GM12878 (cell line): Measurements from ENCODE around the gene ABTB1. TPM values are rescaled to one million over a fixed set of nuclear protein-coding genes. Genes with fewer than 3 reads are reported as not detected.

Source experiments
- ATAC-seq: fragments of 200-7000 bp; cut with Tn5 transposase; 3 replicates; pipeline ENCODE4 v1.9.1; 2020; ENCODE audit warnings: mild to moderate bottlenecking, moderate library complexity
- BruUV-seq: library from RNA; stranded (reverse); fragments of 400-500 nt; replicated peaks from 2 replicates; lab custom pipeline; 2021; lab: Mats Ljungman, UMichigan
- CTCF ChIA-PET: fragments of 300-600 bp; sonication (Branson Sonifier 250); formaldehyde crosslinking; extraction: SDS; loops from one replicate; lab custom pipeline; 2021; ENCODE audit warnings: inconsistent platforms; lab: Yijun Ruan, JAX
- POLR2A ChIA-PET: fragments of 350-600 bp; formaldehyde crosslinking; extraction: SDS; loops from one replicate; lab custom pipeline; 2021; ENCODE audit warnings: inconsistent platforms; lab: Charles Lee
- RAD21 ChIA-PET: fragments of 300-600 bp; sonication (Branson Sonifier 250); formaldehyde crosslinking; loops from one replicate; lab custom pipeline; 2023; ENCODE audit warnings: antibody characterized with exemption; ENCODE audit not compliant: unreplicated experiment; lab: Charles Lee
- SMC1A ChIA-PET: fragments of 300-600 bp; sonication (Branson Sonifier 250); formaldehyde crosslinking; loops from one replicate; lab custom pipeline; 2023; ENCODE audit not compliant: unreplicated experiment, uncharacterized antibody; lab: Charles Lee
- DNase-seq: peaks from one replicate; pipeline ENCODE4 v3.0.0-alpha.2; 2011; ENCODE audit warnings: low read depth, low spot score
- FAIRE-seq: peaks from 3 replicates; lab custom pipeline; 2011; peaks lifted over from hg19 to GRCh38; lab: Jason Lieb, UNC
- H2AFZ ChIP-seq: 2 replicates; pipeline ENCODE4 v1.6.0; 2011; ENCODE audit warnings: low read depth, low read length, control low read depth; ENCODE audit not compliant: control insufficient read depth
- H3K27ac ChIP-seq: 2 replicates; pipeline ENCODE4 v1.5.1; 2011; ENCODE audit warnings: control low read depth; ENCODE audit not compliant: control insufficient read depth, insufficient read depth
- H3K27me3 ChIP-seq, 2 experiments: replicated peaks in 1 of 2; 2 replicates each; pipeline versions ENCODE4 v1.6.0 to v1.6.1; 2011; ENCODE audit warnings: low read length in 1 of 2; ENCODE audit not compliant: control insufficient read depth in 2 of 2, insufficient read depth in 2 of 2
- H3K36me3 ChIP-seq, 2 experiments: 2 replicates each; pipeline ENCODE4 v1.5.1; 2011; ENCODE audit warnings: low read length in 1 of 2; ENCODE audit not compliant: control insufficient read depth in 2 of 2, insufficient read depth in 2 of 2
- H3K4me1 ChIP-seq: 2 replicates; pipeline ENCODE4 v1.6.1; 2011; ENCODE audit warnings: mild to moderate bottlenecking, low read length, moderate library complexity, mixed read lengths; ENCODE audit not compliant: control insufficient read depth, insufficient read depth
- H3K4me2 ChIP-seq: 2 replicates; pipeline ENCODE4 v1.6.0; 2011; ENCODE audit warnings: control low read depth; ENCODE audit not compliant: control insufficient read depth, insufficient read depth
- H3K4me3 ChIP-seq: fragments of 200-600 bp; sonication (generic); 2 replicates; pipeline ENCODE4 v1.5.1; 2016
- H3K79me2 ChIP-seq: 2 replicates; pipeline ENCODE4 v1.6.0; 2011; ENCODE audit warnings: low read length; ENCODE audit not compliant: control insufficient read depth, insufficient read depth
- H3K9ac ChIP-seq: 2 replicates; pipeline ENCODE4 v1.8.0; 2011; ENCODE audit warnings: low read length, control low read depth, mixed read lengths; ENCODE audit not compliant: control insufficient read depth, insufficient read depth
- H3K9me3 ChIP-seq: replicated peaks from 3 replicates; pipeline ENCODE4 v1.5.1; 2011; ENCODE audit warnings: mild to moderate bottlenecking, low read length; ENCODE audit not compliant: control insufficient read depth, insufficient read depth
- H4K20me1 ChIP-seq: 2 replicates; pipeline ENCODE4 v1.6.0; 2011; ENCODE audit not compliant: control insufficient read depth, insufficient read depth
- BCL11A ChIP-seq: IDR thresholded peaks from 2 replicates; pipeline ENCODE4 v1.6.1; 2011; ENCODE audit warnings: low read depth, low read length
- HDGF ChIP-seq: fragments of 450-650 bp; IDR thresholded peaks from 2 replicates; pipeline ENCODE4 v1.6.1; 2016; ENCODE audit warnings: antibody characterized with exemption
- IKZF2 ChIP-seq, 2 experiments: fragments of 450-650 bp; IDR thresholded peaks; 2 replicates each; pipeline ENCODE4 v1.6.1; 2017; ENCODE audit warnings: mild to moderate bottlenecking in 2 of 2, moderate library complexity in 2 of 2
- KDM1A ChIP-seq: fragments of 200-600 bp; sonication (generic); IDR thresholded peaks from 2 replicates; pipeline ENCODE4 v1.6.1; 2016; ENCODE audit warnings: borderline replicate concordance
- LARP7 ChIP-seq: fragments of 450-650 bp; IDR thresholded peaks from 2 replicates; pipeline ENCODE4 v1.6.1; 2017; ENCODE audit warnings: mild to moderate bottlenecking
- MTA3 ChIP-seq: IDR thresholded peaks from 2 replicates; pipeline ENCODE4 v1.6.1; 2012; ENCODE audit warnings: low read length, inconsistent platforms, borderline replicate concordance
- RAD51 ChIP-seq: fragments of 450-650 bp; IDR thresholded peaks from 2 replicates; pipeline ENCODE4 v1.6.1; 2016; ENCODE audit warnings: moderate library complexity, mild to moderate bottlenecking, inconsistent platforms
- RELB ChIP-seq: fragments of 450-650 bp; IDR thresholded peaks from 2 replicates; pipeline ENCODE4 v1.6.1; 2017; ENCODE audit warnings: low read depth, mild to moderate bottlenecking, moderate library complexity
- SIX5 ChIP-seq: IDR thresholded peaks from 2 replicates; pipeline ENCODE4 v1.6.1; 2011; ENCODE audit warnings: mild to moderate bottlenecking, low read depth, low read length, moderate library complexity; ENCODE audit not compliant: severe bottlenecking
- TARDBP ChIP-seq: IDR thresholded peaks from 2 replicates; pipeline ENCODE4 v1.6.1; 2016; ENCODE audit warnings: borderline replicate concordance
- ZBTB4 ChIP-seq: fragments of 450-650 bp; formaldehyde crosslinking; IDR thresholded peaks from 2 replicates; pipeline ENCODE4 v1.4.0; 2022; ENCODE audit warnings: mild to moderate bottlenecking, moderate library complexity
- WGBS: methylation state at CpG from one replicate; pipeline ENCODE4 v1.1.6; 2016; ENCODE audit warnings: low lambda C conversion rate; ENCODE audit not compliant: insufficient replicate concordance, insufficient coverage; ENCODE audit errors: missing lambda C conversion rate; 5-methylcytosine and 5-hydroxymethylcytosine counted together
- in situ Hi-C: fragments of 300-500 bp; cut with MboI; formaldehyde crosslinking; loops from 9 replicates; pipeline ENCODE4 v1.14.3; 2018; ENCODE audit warnings: mixed read lengths
- intact Hi-C: fragments of 100-400 bp; cut with micrococcal nuclease; formaldehyde crosslinking; loops from one replicate; pipeline ENCODE4 v1.14.2; 2022; ENCODE audit not compliant: unreplicated experiment
- polyA plus RNA-seq, 11 experiments: library from polyadenylated mRNA; depleted of rRNA in 4 of 11; unstranded in 6 of 11; stranded (reverse) in 5 of 11; fragments of >200 nt; fragmentation: Nextera tagmentation in 4 of 11; fragmentation: Illumina TruSeq in 1 of 11; extraction: Ambion mirVana in 4 of 11; extraction: Trizol in 1 of 11; gene quantifications; 1 replicate in 1 of 11; 2 replicates in 10 of 11; pipeline versions ENCODE4 v1.2.1 to v1.2.3, GENCODE V29; 2011 to 2016; ENCODE audit warnings: inconsistent platforms in 2 of 11, missing spikeins in 2 of 11, low read depth in 1 of 11
- total RNA-seq, 4 experiments: library from RNA; depleted of rRNA in 3 of 4; stranded (reverse); fragments of >200 nt in 3 of 4; fragmentation: Illumina TruSeq in 1 of 4; extraction: Trizol in 1 of 4; gene quantifications; 2 replicates each; pipeline versions ENCODE4 v1.2.1 to v1.2.3, GENCODE V29; 2013 to 2021
- TF ChIP-seq, protein P1 (sequence below): fragments of 450-650 bp; formaldehyde crosslinking; IDR thresholded peaks from 2 replicates; pipeline ENCODE4 v1.5.0; 2022; ENCODE audit warnings: mild to moderate bottlenecking, missing genetic modification characterization

The ABTB1 gene
- total and polyA plus RNA-seq, 10 of the 15 experiments (the other 5 are each of a cell fraction or from before 2014, with no cell fraction given) = 0.11 to 10.2 (median 7.1) TPM

DNA sequence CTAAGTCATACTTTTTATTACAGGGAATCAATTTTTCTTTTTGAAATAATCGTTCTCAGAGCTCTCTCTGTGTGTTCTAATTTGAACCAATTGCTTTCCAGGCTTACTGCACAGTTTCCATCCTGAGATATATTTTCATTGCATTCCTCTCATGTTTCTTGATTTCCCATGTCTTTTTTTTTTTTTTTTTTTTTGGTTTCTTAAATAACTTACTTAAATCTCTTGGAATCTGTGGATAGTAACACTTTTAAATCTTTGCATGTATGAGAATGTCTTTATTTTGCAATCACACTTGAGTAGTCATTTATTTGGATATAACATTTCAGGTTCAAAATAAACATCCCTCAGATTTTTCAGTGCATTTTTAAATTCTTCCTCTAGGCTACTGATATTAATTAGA, 14.5 kb upstream of the ABTB1 start (continued):
- TF ChIP-seq ZBTB4 (CRISPR knock-in tag) = no peak

GRCh38 chr3:127660621-127661251, 12.0 kb upstream of the ABTB1 start:
- FAIRE-seq (no peak), ATAC-seq (no peak), DNase-seq (no peak)
- Histone ChIP-seq H3K4me2 (no peak overlapping the region), H3K27me3 (no peaks in the 10 kb centered on the region), H4K20me1 (no peaks in the 10 kb centered on the region), H3K9ac (no peak overlapping the region), H3K9me3 (no peaks in the 10 kb centered on the region), H3K79me2 (no peaks in the 10 kb centered on the region), H3K36me3 (no peaks in the 10 kb centered on the region), H3K4me3 (no peak overlapping the region), H2AFZ (no peak overlapping the region), H3K27ac (no peak overlapping the region), H3K4me1 (no peaks in the 10 kb centered on the region)
- WGBS = 70% methylated on average over 10 of the region's 10 CpGs
- intact Hi-C loops = no loop called here
- no TSS peak for BruUV-seq
- CTCF ChIA-PET = interaction anchor here (1.1 kb wide), 1 partner anchor 86 kb away, joined by 3 read pairs; no protein-coding TSS in a partner anchor
- SMC1A ChIA-PET = interaction anchor here (1.0 kb wide), 1 partner anchor 13 kb away, joined by 3 read pairs; no protein-coding TSS in a partner anchor
- in situ Hi-C loops = no loop called here
- POLR2A ChIA-PET = interaction anchor here (0.5 to 0.6 kb wide), 2 partner anchors 72 to 168 kb away, joined by 4 read pairs; no protein-coding TSS in a partner anchor
- RAD21 ChIA-PET = no interaction called here
- TF ChIP-seq, protein P1, sequence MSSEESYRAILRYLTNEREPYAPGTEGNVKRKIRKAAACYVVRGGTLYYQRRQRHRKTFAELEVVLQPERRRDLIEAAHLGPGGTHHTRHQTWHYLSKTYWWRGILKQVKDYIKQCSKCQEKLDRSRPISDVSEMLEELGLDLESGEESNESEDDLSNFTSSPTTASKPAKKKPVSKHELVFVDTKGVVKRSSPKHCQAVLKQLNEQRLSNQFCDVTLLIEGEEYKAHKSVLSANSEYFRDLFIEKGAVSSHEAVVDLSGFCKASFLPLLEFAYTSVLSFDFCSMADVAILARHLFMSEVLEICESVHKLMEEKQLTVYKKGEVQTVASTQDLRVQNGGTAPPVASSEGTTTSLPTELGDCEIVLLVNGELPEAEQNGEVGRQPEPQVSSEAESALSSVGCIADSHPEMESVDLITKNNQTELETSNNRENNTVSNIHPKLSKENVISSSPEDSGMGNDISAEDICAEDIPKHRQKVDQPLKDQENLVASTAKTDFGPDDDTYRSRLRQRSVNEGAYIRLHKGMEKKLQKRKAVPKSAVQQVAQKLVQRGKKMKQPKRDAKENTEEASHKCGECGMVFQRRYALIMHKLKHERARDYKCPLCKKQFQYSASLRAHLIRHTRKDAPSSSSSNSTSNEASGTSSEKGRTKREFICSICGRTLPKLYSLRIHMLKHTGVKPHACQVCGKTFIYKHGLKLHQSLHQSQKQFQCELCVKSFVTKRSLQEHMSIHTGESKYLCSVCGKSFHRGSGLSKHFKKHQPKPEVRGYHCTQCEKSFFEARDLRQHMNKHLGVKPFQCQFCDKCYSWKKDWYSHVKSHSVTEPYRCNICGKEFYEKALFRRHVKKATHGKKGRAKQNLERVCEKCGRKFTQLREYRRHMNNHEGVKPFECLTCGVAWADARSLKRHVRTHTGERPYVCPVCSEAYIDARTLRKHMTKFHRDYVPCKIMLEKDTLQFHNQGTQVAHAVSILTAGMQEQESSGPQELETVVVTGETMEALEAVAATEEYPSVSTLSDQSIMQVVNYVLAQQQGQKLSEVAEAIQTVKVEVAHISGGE (CRISPR knock-in tag) = no peak
- no peak for TF ChIP-seq BCL11A
- no peak for TF ChIP-seq IKZF2 (IDR thresholded peaks at IDR 0.05)
- TF ChIP-seq RAD51 = no peak
- no peak for TF ChIP-seq RELB
- no peak for TF ChIP-seq MTA3
- TF ChIP-seq HDGF = no peak
- TF ChIP-seq LARP7 = no peak
- no peak for TF ChIP-seq SIX5
- no peak for TF ChIP-seq KDM1A
- TF ChIP-seq TARDBP = no peak
